Karpas-422 (cell line): ENCODE data around the gene VARS2. TPM values are rescaled to one million over a fixed set of nuclear protein-coding genes. Genes with fewer than 3 reads are reported as not detected.
"Not testable (repeated sequence)": the region's sequence is repeated elsewhere in the genome, so short reads cannot be mapped to it uniquely, and the experiment has no call there.

Experiments used
- DNase-seq: peaks from one replicate; pipeline ENCODE4 v3.0.0-alpha.2; 2015
- H2AFZ ChIP-seq: fragments of 200-600 bp; sonication (generic); 2 replicates; pipeline ENCODE4 v1.6.1; 2014; ENCODE audit warnings: antibody characterized with exemption, low read length, mixed read lengths
- H3K27ac ChIP-seq: fragments of 200-600 bp; sonication (generic); 2 replicates; pipeline ENCODE4 v1.5.1; 2014; ENCODE audit warnings: mild to moderate bottlenecking, low read length, moderate library complexity
- H3K27me3 ChIP-seq: fragments of 200-600 bp; sonication (generic); 2 replicates; pipeline ENCODE4 v1.6.1; 2014; ENCODE audit warnings: low read length, mixed read lengths
- H3K36me3 ChIP-seq: fragments of 200-600 bp; sonication (generic); 2 replicates; pipeline ENCODE4 v1.6.1; 2014; ENCODE audit warnings: low read length, mixed read lengths; ENCODE audit not compliant: insufficient read depth
- H3K4me1 ChIP-seq: fragments of 200-600 bp; sonication (generic); 2 replicates; pipeline ENCODE4 v1.6.1; 2014; ENCODE audit warnings: mild to moderate bottlenecking, low read length, mixed read lengths
- H3K4me2 ChIP-seq: fragments of 200-600 bp; sonication (generic); 2 replicates; pipeline ENCODE4 v1.6.1; 2014; ENCODE audit warnings: low read length, low read depth, mild to moderate bottlenecking; ENCODE audit not compliant: poor library complexity, severe bottlenecking
- H3K4me3 ChIP-seq: fragments of 200-600 bp; sonication (generic); 2 replicates; pipeline ENCODE4 v1.5.1; 2014; ENCODE audit warnings: mild to moderate bottlenecking, antibody characterized with exemption, low read length, mixed read lengths
- H3K79me2 ChIP-seq: fragments of 200-600 bp; sonication (generic); 2 replicates; pipeline ENCODE4 v1.6.1; 2014; ENCODE audit warnings: mild to moderate bottlenecking, low read length, mixed read lengths
- H3K9ac ChIP-seq: fragments of 200-600 bp; sonication (generic); 2 replicates; pipeline ENCODE4 v1.6.0; 2014; ENCODE audit warnings: low read length
- H3K9me2 ChIP-seq: fragments of 200-600 bp; sonication (generic), shearing (Covaris generic); replicated peaks from 2 replicates; pipeline ENCODE4 v1.6.0; 2014; ENCODE audit warnings: mild to moderate bottlenecking, low read length, moderate library complexity; ENCODE audit not compliant: insufficient read depth
- H3K9me3 ChIP-seq: fragments of 300-700, 200-600 bp; sonication (generic); 2 replicates; pipeline ENCODE4 v1.6.1; 2014; ENCODE audit warnings: low read length, mixed read lengths
- H4K20me1 ChIP-seq: fragments of 200-600 bp; sonication (generic); 2 replicates; pipeline ENCODE4 v1.6.1; 2014; ENCODE audit warnings: mild to moderate bottlenecking, antibody characterized with exemption, low read length, low read depth; ENCODE audit not compliant: insufficient read depth
- total RNA-seq: library from RNA; depleted of rRNA; stranded (reverse); fragments of >200 nt; shearing (Covaris generic); gene quantifications from 2 replicates; pipeline ENCODE4 v1.2.3, GENCODE V29; 2014; ENCODE audit warnings: low replicate concordance

The VARS2 gene
- total RNA-seq, 1 experiment from 2014 or later, result 42.3 TPM

- no peaks in the 10 kb centered on the region for H3K79me2 ChIP-seq
- H3K9ac ChIP-seq, result no peak overlapping the region
- H3K4me2 ChIP-seq, result no peak overlapping the region
- no peak overlapping the region for H3K27ac ChIP-seq
- H3K36me3 ChIP-seq, result no peaks in the 10 kb centered on the region
- H2AFZ ChIP-seq, result no peak overlapping the region
- no peak overlapping the region for H3K4me3 ChIP-seq
- H3K9me2 ChIP-seq, result no peaks in the 10 kb centered on the region
- H4K20me1 ChIP-seq, result no peaks in the 10 kb centered on the region
- no peak for DNase-seq
- H3K27me3 ChIP-seq, result no peaks in the 10 kb centered on the region
- no peaks in the 10 kb centered on the region for H3K4me1 ChIP-seq
- no peaks in the 10 kb centered on the region for H3K9me3 ChIP-seq
Observed at GRCh38 chr6:30962716-30963115, 48.7 kb downstream of the VARS2 start.

GRCh38 chr6:30963641-30964040 is 49.6 kb downstream of the VARS2 start:
- Histone ChIP-seq H3K27me3 (no peaks in the 10 kb centered on the region), H3K4me1 (no peaks in the 10 kb centered on the region), H4K20me1 (no peaks in the 10 kb centered on the region), H3K9me3 (no peaks in the 10 kb centered on the region), H3K9ac (no peak overlapping the region), H3K36me3 (no peaks in the 10 kb centered on the region), H3K79me2 (no peaks in the 10 kb centered on the region), H3K27ac (no peak overlapping the region), H3K9me2 (no peaks in the 10 kb centered on the region), H3K4me2 (no peak overlapping the region), H3K4me3 (no peak overlapping the region), H2AFZ (no peak overlapping the region)
- no peak for DNase-seq

GRCh38 chr6:30964075-30964474 is 50.0 kb downstream of the VARS2 start:
- no peak for DNase-seq
- Histone ChIP-seq H3K9ac (no peak overlapping the region), H3K4me3 (no peak overlapping the region)

GRCh38 chr6:30965140-30965601 is 51.1 kb downstream of the VARS2 start:
- Histone ChIP-seq H3K9ac (no peak overlapping the region), H3K4me3 (no peak overlapping the region), H3K9me3 (no peaks in the 10 kb centered on the region), H3K4me2 (no peak overlapping the region), H3K27ac (no peak overlapping the region), H3K79me2 (no peaks in the 10 kb centered on the region), H4K20me1 (no peaks in the 10 kb centered on the region), H3K9me2 (no peaks in the 10 kb centered on the region), H2AFZ (no peak overlapping the region), H3K27me3 (no peaks in the 10 kb centered on the region), H3K36me3 (no peaks in the 10 kb centered on the region), H3K4me1 (no peaks in the 10 kb centered on the region)
- DNase-seq, result no peak

More at GRCh38 chr6:30964075-30964474, 50.0 kb downstream of the VARS2 start:
- no peaks in the 10 kb centered on the region for H3K9me2 ChIP-seq
- no peaks in the 10 kb centered on the region for H3K79me2 ChIP-seq
- no peak overlapping the region for H3K27ac ChIP-seq
- H3K9me3 ChIP-seq, result no peaks in the 10 kb centered on the region
- no peaks in the 10 kb centered on the region for H3K27me3 ChIP-seq
- no peak overlapping the region for H2AFZ ChIP-seq
- no peaks in the 10 kb centered on the region for H3K4me1 ChIP-seq
- H3K4me2 ChIP-seq, result no peak overlapping the region
- no peaks in the 10 kb centered on the region for H4K20me1 ChIP-seq
- H3K36me3 ChIP-seq, result no peaks in the 10 kb centered on the region

- H3K36me3 ChIP-seq, result no peaks in the 10 kb centered on the region
- DNase-seq, result no peak
- H3K27ac ChIP-seq, result no peak overlapping the region
- no peaks in the 10 kb centered on the region for H3K9me3 ChIP-seq
- no peak overlapping the region for H3K4me2 ChIP-seq
- no peaks in the 10 kb centered on the region for H4K20me1 ChIP-seq
- no peak overlapping the region for H3K4me3 ChIP-seq
- H3K27me3 ChIP-seq, result no peaks in the 10 kb centered on the region
- H3K4me1 ChIP-seq, result no peaks in the 10 kb centered on the region
- no peak overlapping the region for H3K9ac ChIP-seq
- no peaks in the 10 kb centered on the region for H3K9me2 ChIP-seq
- H2AFZ ChIP-seq, result no peak overlapping the region
- no peaks in the 10 kb centered on the region for H3K79me2 ChIP-seq
Observed at GRCh38 chr6:30966154-30966553, 52.1 kb downstream of the VARS2 start.

- DNase-seq, H3K27me3 ChIP-seq, H3K4me2 ChIP-seq, H3K9ac ChIP-seq, H3K36me3 ChIP-seq, H3K4me1 ChIP-seq, H3K79me2 ChIP-seq, H3K9me3 ChIP-seq, H3K27ac ChIP-seq, H4K20me1 ChIP-seq, H2AFZ ChIP-seq, H3K4me3 ChIP-seq, H3K9me2 ChIP-seq: not testable (repeated sequence)
Observed at GRCh38 chr6:30969171-30969570, 55.1 kb downstream of the VARS2 start.

GRCh38 chr6:30970946-30971345 is 56.9 kb downstream of the VARS2 start:
- no peaks in the 10 kb centered on the region for H3K79me2 ChIP-seq
- H3K27me3 ChIP-seq, result no peaks in the 10 kb centered on the region
- no peak overlapping the region for H3K4me3 ChIP-seq
- no peaks in the 10 kb centered on the region for H4K20me1 ChIP-seq
- H3K27ac ChIP-seq, result no peak overlapping the region
- DNase-seq, result no peak
- no peak overlapping the region for H3K4me2 ChIP-seq
- H3K4me1 ChIP-seq, result no peaks in the 10 kb centered on the region
- H3K36me3 ChIP-seq, result no peaks in the 10 kb centered on the region
- no peaks in the 10 kb centered on the region for H3K9me2 ChIP-seq
- H3K9me3 ChIP-seq, result no peaks in the 10 kb centered on the region
- H3K9ac ChIP-seq, result no peak overlapping the region
- H2AFZ ChIP-seq, result no peak overlapping the region

- no peaks in the 10 kb centered on the region for H3K4me1 ChIP-seq
- no peak overlapping the region for H3K4me2 ChIP-seq
- H3K27me3 ChIP-seq, result no peaks in the 10 kb centered on the region
- no peak for DNase-seq
- no peak overlapping the region for H3K4me3 ChIP-seq
- H3K27ac ChIP-seq, result no peak overlapping the region
- no peak overlapping the region for H2AFZ ChIP-seq
- H3K9ac ChIP-seq, result no peak overlapping the region
- no peaks in the 10 kb centered on the region for H3K9me3 ChIP-seq
- no peaks in the 10 kb centered on the region for H4K20me1 ChIP-seq
- H3K79me2 ChIP-seq, result no peaks in the 10 kb centered on the region
- H3K9me2 ChIP-seq, result no peaks in the 10 kb centered on the region
- H3K36me3 ChIP-seq, result no peaks in the 10 kb centered on the region
Observed at GRCh38 chr6:30972816-30973215, 58.8 kb downstream of the VARS2 start.
